GM21619 (cell line): ENCODE data around the gene GLG1.
"Not testable (repeated sequence)": the region's sequence is repeated elsewhere in the genome, so short reads cannot be mapped to it uniquely, and the experiment has no call there.

Source experiments
- ATAC-seq: cut with Tn5 transposase; IDR thresholded peaks from one replicate; pipeline ENCODE4 v1.9.1; 2021; ENCODE audit not compliant: unreplicated experiment

The GLG1 gene

DNA sequence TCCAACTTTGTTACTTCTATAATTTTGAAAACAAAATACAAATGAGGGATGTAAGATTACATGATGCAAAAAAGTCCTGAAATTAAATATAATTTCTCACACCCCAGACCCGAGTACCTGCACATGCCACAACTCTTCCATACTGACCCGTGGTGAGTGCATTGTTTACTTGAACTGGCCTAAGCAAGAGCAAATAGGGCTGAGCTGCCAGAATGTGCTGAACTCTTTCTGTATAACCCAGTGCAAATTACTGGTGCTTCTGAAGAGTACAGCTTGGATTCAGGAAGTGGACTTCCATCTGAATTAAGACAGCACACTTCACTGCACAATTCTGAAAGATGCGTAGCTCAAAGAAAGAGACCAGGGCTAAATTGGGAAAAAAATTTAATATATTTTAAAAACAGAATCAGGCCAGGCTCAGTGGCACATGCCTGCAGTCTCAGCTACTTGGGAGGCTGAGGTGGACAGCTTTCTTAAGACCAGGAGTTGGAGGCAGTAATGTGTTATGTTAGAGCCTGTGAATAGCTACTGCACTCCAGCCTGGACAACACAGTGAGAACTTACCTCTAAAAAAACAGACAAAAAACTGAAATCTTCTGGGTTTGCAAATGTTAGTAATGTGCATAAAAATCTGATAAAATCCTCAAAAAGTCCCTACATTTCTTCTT, 63.9 kb downstream of the GLG1 start:
- ATAC-seq, result not testable (repeated sequence)

DNA sequence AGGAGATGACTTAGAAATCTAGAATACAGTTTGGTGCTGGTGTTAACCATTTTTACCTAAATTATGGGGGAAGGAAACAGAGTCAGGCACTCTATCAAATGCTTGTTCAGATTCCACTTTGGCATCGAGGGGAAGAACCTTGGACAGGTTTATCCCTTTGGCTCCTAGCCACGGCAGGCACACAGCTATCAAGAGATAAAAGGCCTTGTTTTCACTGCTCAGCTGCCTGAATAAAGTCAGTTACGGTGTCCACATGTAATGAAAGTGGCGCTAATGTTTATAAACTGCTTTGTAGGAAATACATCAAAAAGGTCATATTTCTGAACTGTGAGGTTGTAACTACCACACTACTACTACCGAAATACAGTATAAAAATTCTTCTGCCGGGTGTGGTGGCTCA, 66.3 kb downstream of the GLG1 start:
- ATAC-seq, result not testable (repeated sequence)

- ATAC-seq, result not testable (repeated sequence)
Observed at GRCh38 chr16:74538801-74539200, 68.1 kb downstream of the GLG1 start.

DNA sequence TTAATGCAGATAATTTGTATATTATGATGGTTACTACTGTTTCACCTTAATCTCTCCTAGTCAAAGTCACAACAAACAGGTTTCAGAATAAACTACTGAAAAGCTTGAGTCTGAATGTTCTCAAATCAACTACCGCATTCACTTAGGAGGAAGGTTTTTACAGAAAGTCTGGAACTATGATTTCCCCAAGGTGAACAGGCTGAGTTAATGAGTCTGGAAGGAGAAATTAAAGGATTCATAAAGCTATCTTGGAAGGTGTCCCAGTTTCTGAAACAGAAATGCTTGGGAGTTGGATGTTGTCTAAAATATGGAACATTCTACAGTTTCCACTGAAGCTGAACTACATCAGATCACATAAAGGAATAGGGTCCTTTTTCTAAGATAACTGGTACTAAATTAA, 69.2 kb downstream of the GLG1 start:
- not testable (repeated sequence) for ATAC-seq

DNA sequence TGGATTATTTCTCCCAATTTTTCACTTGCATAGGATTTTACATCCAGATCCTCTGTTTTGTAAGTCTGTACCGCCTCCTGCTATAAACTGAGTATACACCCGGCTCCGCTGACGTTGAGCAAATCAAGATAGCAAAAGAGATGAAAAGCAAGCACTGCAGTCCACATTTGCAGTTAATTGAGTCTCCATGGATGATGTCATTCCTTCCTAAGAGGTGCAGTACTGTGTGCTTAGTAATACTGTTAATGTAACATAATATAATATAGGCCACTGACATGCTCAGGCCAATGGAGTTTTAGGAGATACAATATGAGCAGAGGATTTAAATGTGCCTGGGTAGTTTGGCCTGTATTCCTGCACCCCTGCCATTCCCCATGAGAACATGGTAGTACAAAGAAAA, 72.3 kb downstream of the GLG1 start:
- ATAC-seq, result not testable (repeated sequence)

- ATAC-seq, result no peak
Observed at GRCh38 chr16:74524926-74525325, 82.0 kb downstream of the GLG1 start.

DNA sequence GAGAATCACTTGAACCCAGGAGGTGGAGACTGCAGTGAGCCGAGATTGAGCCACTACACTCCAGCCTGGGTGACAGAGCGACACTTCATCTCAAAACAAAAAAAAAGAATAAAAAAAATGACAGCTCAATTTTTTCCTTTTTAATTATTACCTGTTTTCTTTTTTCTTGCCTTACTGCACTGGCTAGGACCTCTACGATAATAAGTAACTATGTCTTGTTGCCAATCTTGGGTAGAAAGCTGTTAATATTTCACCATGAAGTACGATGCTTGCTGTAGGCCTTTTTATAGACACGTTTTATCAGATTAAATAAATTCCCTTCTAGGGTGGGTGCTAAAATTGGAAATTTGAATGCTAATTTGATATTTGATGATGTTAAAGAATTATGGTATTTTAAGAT, 82.8 kb downstream of the GLG1 start:
- no peak for ATAC-seq

GRCh38 chr16:74523706-74524105, 83.2 kb downstream of the GLG1 start:
- not testable (repeated sequence) for ATAC-seq

- no peak for ATAC-seq
Observed at GRCh38 chr16:74522160-74522559, 84.8 kb downstream of the GLG1 start.

DNA sequence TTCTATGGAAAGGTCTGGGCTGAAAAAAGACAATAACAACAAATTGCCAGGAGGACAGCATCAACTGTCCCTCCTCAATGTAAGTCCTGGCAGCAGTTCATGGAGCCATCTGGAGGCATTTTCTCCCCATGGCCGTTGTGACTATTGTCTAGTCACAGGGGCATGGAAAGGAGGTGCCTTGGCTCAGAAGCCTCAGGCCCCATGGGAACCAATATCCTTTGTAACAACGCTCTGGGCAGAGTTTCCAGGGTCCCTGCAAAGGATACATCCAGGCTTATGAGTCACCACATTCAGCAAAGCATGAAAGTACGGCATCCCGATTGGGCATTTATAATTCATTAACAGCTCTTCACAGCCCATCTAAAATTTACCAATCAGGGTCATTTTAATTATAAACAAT, 85.2 kb downstream of the GLG1 start:
- ATAC-seq, result no peak

DNA sequence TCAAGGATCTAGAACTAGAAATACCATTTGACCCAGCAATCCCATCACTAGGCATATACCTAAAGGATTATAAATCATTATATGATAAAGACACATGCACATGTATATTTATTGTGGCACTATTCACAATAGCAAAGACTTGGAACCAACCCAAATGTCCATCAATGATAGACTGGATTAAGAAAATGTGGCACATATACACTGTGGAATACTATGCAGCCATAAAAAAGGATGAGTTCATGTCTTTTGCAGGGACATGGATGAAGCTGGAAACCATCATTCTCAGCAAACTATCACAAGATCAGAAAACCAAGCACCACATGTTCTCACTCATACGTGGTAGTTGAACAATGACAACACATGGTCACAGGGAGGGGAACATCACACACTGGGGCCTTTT, 88.0 kb downstream of the GLG1 start:
- ATAC-seq, result not testable (repeated sequence)

- no peak for ATAC-seq
Observed at GRCh38 chr16:74511961-74512360, 95.0 kb downstream of the GLG1 start.

- ATAC-seq, result no peak
Observed at GRCh38 chr16:74505011-74505410, 101.9 kb downstream of the GLG1 start.

- ATAC-seq, result no peak
Observed at GRCh38 chr16:74503412-74503811, 103.5 kb downstream of the GLG1 start.

GRCh38 chr16:74501484-74502478, 105.1 kb downstream of the GLG1 start:
- ATAC-seq, result no peak

GRCh38 chr16:74500907-74501306, 106.0 kb downstream of the GLG1 start:
- no peak for ATAC-seq

GRCh38 chr16:74499114-74499513, 107.8 kb downstream of the GLG1 start:
- no peak for ATAC-seq

GRCh38 chr16:74497761-74498160, 109.2 kb downstream of the GLG1 start:
- no peak for ATAC-seq

- ATAC-seq, result no peak
Observed at GRCh38 chr16:74496054-74496453, 110.9 kb downstream of the GLG1 start.

DNA sequence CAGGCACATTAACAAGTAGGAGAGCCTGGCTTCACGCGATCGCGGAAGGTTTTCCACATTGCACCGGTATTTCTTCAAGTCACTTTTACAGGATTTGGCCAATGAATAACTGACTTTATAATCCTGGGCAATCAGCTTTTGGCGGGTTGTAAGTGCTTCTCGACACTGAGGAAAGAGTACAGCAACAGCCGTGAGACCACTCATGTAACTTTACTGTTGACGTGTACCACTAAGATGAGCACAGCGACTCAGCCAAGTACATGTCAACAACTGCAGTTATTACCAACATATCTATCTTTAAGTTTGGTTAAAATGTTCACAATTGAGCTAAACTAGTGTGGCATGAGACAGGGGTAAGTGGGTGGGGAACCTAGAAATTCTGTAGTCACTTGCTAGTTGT, 113.9 kb downstream of the GLG1 start:
- ATAC-seq, result no peak

DNA sequence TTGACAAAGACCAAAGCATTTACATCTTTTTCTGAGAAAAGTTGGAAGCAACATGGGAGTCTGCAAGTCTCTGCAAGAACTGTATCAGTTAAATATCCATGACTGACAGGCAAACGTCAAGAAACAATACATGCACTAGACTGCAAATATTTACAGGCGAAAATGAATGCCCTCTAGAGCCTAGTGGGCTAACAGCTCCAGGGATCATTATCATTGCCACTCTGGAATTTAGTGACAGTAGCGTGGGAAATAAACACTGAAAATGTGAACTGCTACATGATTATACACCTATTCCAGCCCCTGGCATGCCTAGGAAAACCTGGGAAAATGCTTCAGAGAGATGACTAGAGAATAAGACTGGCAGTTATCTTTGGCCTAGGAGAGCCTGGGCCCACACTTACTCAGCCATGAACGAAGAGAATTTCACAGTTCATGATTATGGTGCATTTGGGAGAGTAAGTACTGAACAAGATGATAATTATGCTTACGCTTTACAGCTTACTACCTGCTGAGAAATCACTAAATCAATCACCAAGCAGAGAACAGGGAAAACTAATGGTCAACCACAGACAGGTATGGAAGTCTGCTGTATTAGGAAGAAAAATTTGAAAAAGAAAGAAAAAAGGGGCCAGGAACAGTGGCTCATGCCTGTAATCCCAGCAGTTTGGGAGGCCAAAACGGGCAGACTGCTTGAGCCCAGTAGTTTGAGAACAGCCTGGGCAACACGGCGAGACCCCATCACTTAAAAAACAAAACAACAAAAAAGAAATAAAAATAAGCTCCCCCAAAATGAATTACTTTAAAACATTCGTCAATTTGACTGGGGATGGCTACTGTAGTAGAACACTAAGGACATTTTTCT, 119.0 kb downstream of the GLG1 start:
- ATAC-seq, result no peak
